NCI-H524 treated with DMSO at 0.1 percent for 48 hours (cell line): Measurements from ENCODE around the gene FAF2.
"Not testable (repeated sequence)": the region's sequence is repeated elsewhere in the genome, so short reads cannot be mapped to it uniquely, and the experiment has no call there.

Experiments
- DNase-seq: peaks from one replicate; lab custom pipeline; 2025; lab: John Stamatoyannopoulos, UW

FAF2 gene

DNA sequence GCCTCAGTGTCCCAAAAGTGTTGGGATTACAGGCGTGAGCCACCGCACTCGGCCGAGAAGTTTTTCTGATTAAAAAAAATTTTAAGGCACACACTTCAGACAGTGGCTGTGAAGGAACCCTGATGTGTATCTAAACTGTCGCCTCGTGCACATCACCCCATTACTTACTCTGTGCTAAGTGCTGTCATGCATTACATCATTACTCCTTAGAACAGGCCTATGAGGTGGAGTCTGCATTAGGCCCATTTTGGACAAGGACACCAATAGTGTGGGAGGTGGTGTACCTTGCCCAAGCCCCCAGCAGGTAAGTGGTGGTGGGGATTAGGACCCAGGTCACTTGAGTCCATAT, 97.2 kb downstream of the FAF2 start:
- DNase-seq, result no peak

DNA sequence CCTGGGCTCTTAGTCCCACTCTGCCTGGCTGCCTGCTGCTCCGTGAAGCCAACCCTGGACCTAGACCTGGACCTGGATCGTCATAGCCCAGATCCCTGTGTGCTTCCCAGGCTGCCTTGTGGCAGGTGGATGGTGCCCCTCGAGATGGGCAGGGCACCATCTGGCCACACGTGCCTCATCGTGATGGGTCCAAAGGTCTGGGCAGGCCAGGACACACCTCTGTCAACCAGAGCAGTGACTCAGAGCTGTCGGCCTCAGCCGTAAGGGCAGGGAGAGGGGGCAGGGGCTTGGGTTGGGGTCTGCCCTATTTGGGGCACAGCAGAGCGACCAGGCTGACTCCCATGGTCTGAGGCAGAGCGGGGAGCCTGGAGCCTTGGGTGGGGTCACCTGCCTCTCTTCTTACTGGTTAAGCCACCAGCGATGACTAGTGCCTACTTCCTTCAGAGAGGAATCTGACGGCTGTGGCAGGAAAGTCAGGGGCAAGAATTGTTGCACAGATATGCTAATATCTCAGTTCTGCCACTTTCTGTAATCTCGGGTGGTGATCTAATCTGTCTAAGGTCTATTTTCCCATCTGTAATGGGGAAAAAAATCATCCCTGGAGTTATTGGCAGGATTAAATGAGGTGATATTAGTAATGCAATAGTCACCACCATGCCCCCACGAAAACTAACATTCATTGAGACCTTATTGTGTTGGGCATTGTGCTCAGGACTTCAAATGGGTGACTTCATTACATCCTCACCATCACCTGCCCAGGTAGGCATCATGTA, 97.7 kb downstream of the FAF2 start:
- DNase-seq, result no peak

DNA sequence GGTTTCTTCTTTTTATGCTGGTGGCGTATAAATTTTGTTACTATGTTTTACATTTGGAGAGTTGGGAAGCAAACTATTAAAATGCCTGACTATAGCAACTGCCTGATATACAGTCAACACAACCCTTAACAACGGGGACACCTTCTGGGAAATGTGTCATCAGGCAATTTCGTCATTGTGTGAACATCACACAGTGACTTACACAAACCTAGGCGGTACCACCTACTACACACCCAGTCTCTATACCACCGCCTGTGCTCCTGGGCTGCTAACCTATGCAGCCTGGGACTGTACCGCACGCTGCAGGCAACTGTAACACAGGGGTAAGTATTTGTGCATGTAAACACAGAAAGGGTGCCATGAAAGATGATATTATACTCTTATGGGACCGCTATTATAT, 99.6 kb downstream of the FAF2 start:
- DNase-seq, result no peak

GRCh38 chr5:176548967-176549444, 100.8 kb downstream of the FAF2 start, which contains the start of gene CDHR2:
Gene CDHR2 (plus strand): TSS chr5:176549342. CDS start chr5:176565353, 16,011 bp downstream.
- no peak for DNase-seq

- DNase-seq, result no peak
These were observed 101.7 kb downstream of the FAF2 start for GRCh38 chr5:176549871-176550270.

- DNase-seq, result no peak
These were observed 102.2 kb downstream of the FAF2 start for GRCh38 chr5:176550275-176550831.

GRCh38 chr5:176550937-176551336, 102.8 kb downstream of the FAF2 start:
- DNase-seq, result not testable (repeated sequence)

DNA sequence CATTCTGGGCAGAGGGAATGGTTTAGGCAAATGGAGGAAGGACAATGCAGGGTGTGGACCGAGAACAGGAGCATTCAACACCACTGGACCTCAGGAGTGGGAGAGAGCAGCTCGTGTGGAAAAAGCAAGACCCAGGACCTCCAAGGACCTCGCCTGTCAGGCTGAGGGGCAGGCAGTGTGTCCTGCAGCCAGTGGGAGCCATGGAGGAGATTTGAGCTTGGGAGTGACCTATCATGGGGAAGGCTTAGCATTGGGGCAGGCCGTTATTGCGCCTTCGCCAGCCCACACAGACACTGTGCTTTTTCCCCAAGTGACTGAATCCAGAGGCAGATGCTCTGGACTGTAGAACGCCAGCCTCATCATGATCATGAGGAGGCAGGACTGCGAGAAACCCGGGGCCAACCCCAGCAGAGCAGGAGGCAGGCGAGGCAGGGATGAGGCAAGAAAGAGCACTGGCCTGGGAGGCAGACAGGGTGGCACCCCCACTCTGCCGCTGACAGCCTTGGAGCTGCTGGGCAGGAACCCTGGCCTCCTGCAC, 104.2 kb downstream of the FAF2 start:
- DNase-seq, result no peak

DNA sequence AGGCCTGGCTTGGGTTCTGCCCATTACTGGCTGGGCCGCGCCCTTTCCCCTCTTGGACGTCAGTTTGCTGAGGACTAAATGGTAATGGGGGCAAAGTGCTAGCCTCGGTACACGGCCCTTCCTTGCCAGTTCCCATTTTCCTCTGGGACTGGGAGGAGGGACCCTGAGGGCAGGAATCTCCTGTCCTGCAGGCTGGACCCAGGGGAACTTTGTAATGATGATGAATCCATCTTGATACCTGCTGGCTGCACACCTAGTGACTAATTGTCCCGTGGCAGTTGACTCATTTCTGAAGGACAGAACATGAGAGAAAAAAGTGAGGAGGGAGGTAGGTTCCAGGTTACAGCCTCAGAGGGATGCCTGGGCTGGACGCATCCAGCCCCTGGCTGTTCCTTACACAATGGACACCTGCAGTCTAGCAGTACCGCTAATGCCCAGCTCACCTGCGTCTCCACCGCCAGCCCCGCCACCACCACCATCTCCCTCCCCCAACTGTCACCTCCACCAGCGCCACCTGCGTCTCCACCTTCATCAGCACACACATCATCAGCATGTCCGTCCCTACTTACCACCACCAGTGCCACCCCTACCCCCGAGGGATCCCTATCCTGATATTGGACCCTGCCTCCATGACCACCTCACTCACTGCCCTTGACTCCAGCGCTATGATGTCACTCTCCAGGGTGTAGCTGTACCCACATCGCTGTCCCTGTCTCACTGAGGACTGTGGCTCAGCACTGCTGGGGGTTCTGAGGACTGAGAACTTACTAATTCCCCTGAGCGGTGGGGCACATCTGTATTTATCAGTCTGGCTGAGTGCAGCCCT, 105.3 kb downstream of the FAF2 start:
- no peak for DNase-seq

GRCh38 chr5:176557846-176558245, 109.7 kb downstream of the FAF2 start:
- DNase-seq, result no peak
